Measurements from ENCODE around the gene SEPTIN2. TPM values are rescaled to one million over a fixed set of nuclear protein-coding genes. Genes with fewer than 3 reads are reported as not detected.
"Not testable (repeated sequence)": the region's sequence is repeated elsewhere in the genome, so short reads cannot be mapped to it uniquely, and the experiment has no call there.

Gene SEPTIN2
- polyA plus RNA-seq, 12 donors, result 231 to 409 (median 348) TPM; not detected in 1

GRCh38 chr2:241376808-241377207 is 61.1 kb downstream of the SEPTIN2 start:
- no peak for DNase-seq

- DNase-seq, result no peak
These were observed 63.1 kb downstream of the SEPTIN2 start for GRCh38 chr2:241378816-241379215.

GRCh38 chr2:241379481-241380480 is 64.1 kb downstream of the SEPTIN2 start:
- peak; percentile 78 for DNase-seq

- DNase-seq, result no peak
These were observed 66.1 kb downstream of the SEPTIN2 start for GRCh38 chr2:241381872-241382271.

GRCh38 chr2:241385450-241385849 is 69.7 kb downstream of the SEPTIN2 start:
- DNase-seq, result not testable (repeated sequence)

GRCh38 chr2:241386519-241386918 is 70.8 kb downstream of the SEPTIN2 start:
- DNase-seq, result peak; percentile 11

GRCh38 chr2:241389697-241390096 is 74.0 kb downstream of the SEPTIN2 start:
- no peak for DNase-seq

- DNase-seq, result no peak
These were observed 74.8 kb downstream of the SEPTIN2 start for GRCh38 chr2:241390301-241391206.

GRCh38 chr2:241391892-241392665 is 76.4 kb downstream of the SEPTIN2 start:
- DNase-seq, result no peak

- not testable (repeated sequence) for DNase-seq
These were observed 77.0 kb downstream of the SEPTIN2 start for GRCh38 chr2:241392753-241393152.

GRCh38 chr2:241393524-241394196 is 77.9 kb downstream of the SEPTIN2 start:
- no peak for DNase-seq

- not testable (repeated sequence) for DNase-seq
These were observed 81.1 kb downstream of the SEPTIN2 start for GRCh38 chr2:241396809-241397208.

GRCh38 chr2:241399941-241400922 is 84.5 kb downstream of the SEPTIN2 start:
- DNase-seq, result no peak

Other genes with a start within 250 kb of the SEPTIN2 start
- gene MTERF4, start 213.6 kb upstream of the SEPTIN2 start, polyA plus RNA-seq (ENCODE audit: insufficient read length in 12 of 12), result 10 to 100 TPM in 11 of 12 donors, not detected in 1; 18.2 to 74.1 (median 35.0) TPM
- gene PASK, start 166.5 kb upstream of the SEPTIN2 start, polyA plus RNA-seq (ENCODE audit: insufficient read length in 12 of 12), result 10 to 100 TPM in 2 of 12 donors, 1 to 10 TPM in 9, not detected in 1; 3.3 to 20.1 (median 5.7) TPM
- gene PPP1R7, start 165.5 kb upstream of the SEPTIN2 start, polyA plus RNA-seq (ENCODE audit: insufficient read length in 12 of 12), result 10 to 100 TPM in 11 of 12 donors, not detected in 1; 62.1 to 86.9 (median 78.0) TPM
- gene ANO7, start 127.2 kb upstream of the SEPTIN2 start, polyA plus RNA-seq (ENCODE audit: insufficient read length in 12 of 12), result 10 to 100 TPM in 1 of 12 donors, 1 to 10 TPM in 5, under 1 TPM in 5, not detected in 1; 0.43 to 10.2 (median 1.1) TPM
- gene HDLBP, start 253 bp upstream of the SEPTIN2 start, polyA plus RNA-seq (ENCODE audit: insufficient read length in 12 of 12), result 100 to 1,000 TPM; 322 to 777 (median 352) TPM
- gene FARP2, start 40.4 kb downstream of the SEPTIN2 start, polyA plus RNA-seq (ENCODE audit: insufficient read length in 12 of 12), result 100 to 1,000 TPM in 1 of 12 donors, 10 to 100 TPM in 11; 30.2 to 179 (median 38.6) TPM
- 100 to 1,000 TPM in 11 of 12 donors, not detected in 1; 205 to 317 (median 276) TPM for gene STK25, start 192.7 kb downstream of the SEPTIN2 start, polyA plus RNA-seq (ENCODE audit: insufficient read length in 12 of 12)
- gene BOK, start 242.8 kb downstream of the SEPTIN2 start, polyA plus RNA-seq (ENCODE audit: insufficient read length in 12 of 12), result 10 to 100 TPM in 11 of 12 donors, not detected in 1; 25.0 to 77.5 (median 49.0) TPM

All from muscle of arm (tissue), 12 donors.